Activated T-cell treated with anti-CD3 and anti-CD28 coated beads, Interleukin-2, amount 50 U/mL, for 4 hours (primary cell): ENCODE measurements around the gene KANSL1. TPM values are rescaled to one million over a fixed set of nuclear protein-coding genes. Genes with fewer than 3 reads are reported as not detected.
A peak's percentile ranks its signal among the peaks of the same experiment; 100 is the strongest.
"Not testable (repeated sequence)": the region's sequence is repeated elsewhere in the genome, so short reads cannot be mapped to it uniquely, and the experiment has no call there.

Source experiments
- ATAC-seq, 2 donors: fragments of 200-7000 bp; cut with Tn5 transposase; one replicate each; pipeline ENCODE4 v1.10.0; 2021
- DNase-seq: peaks from one replicate; pipeline ENCODE4 v3.0.0-alpha.2; 2020
- H3K27me3 Mint-ChIP-seq: one replicate; pipeline ENCODE4 v1.8.0; 2021; ENCODE audit warnings: low read depth, mixed read lengths
- H3K36me3 Mint-ChIP-seq: one replicate; pipeline ENCODE4 v1.8.0; 2022; ENCODE audit warnings: mixed read lengths; ENCODE audit not compliant: insufficient read depth
- H3K4me1 Mint-ChIP-seq: one replicate; pipeline ENCODE4 v1.8.0; 2021; ENCODE audit warnings: low read depth, mixed read lengths
- H3K4me3 Mint-ChIP-seq: one replicate; pipeline ENCODE4 v1.8.0; 2021; ENCODE audit warnings: mild to moderate bottlenecking, moderate library complexity, mixed read lengths
- H3K9me3 Mint-ChIP-seq: one replicate; pipeline ENCODE4 v1.8.0; 2021; ENCODE audit warnings: mixed read lengths
- total RNA-seq, 3 donors: library from RNA; stranded (reverse); gene quantifications; one replicate each; pipeline ENCODE4 v1.2.1, GENCODE V29; 2021

KANSL1 gene
- total RNA-seq, 3 donors from 2014 or later, result 44.1 to 58.1 (median 47.7) TPM

DNA sequence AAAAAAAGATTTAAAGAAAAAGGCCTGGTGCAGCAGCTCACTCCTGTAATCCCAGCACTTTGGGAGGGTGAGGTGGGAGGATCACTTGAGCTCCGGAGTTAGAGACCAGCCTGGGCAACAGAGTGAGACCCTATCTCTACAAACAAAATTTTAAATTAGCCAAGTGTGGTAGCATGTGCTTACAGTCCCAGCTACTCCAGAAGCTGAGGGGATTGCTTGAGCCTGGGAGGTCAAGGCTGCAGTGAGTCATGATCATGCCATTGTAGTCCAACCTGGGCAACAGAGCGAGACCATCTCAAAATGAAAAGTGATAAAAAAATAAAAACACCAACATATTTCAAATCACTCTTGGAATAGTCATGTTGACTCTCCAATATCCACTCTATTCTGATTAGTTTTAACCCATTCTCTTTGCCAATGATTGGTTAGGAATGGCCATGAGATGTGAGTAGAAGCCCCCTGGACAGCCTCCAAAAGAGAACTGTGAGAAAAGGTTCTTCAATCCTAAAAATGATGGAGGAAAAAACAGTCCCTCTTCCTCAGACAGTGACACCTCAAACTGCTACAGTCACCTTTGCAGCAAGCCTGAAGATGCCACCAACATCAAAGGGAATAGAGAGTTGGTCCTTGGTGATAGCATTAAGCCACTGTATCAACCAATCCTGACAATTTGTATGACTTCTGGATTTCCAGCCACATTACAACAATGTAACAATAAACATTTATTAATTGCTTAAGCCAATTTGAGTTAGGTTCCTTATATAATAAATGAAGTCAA lies 2.9 kb upstream of the KANSL1 start:
- Mint-ChIP-seq H3K36me3 (peaks cover 5% of the 10 kb centered on the region), H3K9me3 (no peaks in the 10 kb centered on the region), H3K4me1 (peaks cover 57% of the 10 kb centered on the region), H3K27me3 (no peaks in the 10 kb centered on the region), H3K4me3 (no peak overlapping the region)
- ATAC-seq (no peak), DNase-seq (no peak)

DNA sequence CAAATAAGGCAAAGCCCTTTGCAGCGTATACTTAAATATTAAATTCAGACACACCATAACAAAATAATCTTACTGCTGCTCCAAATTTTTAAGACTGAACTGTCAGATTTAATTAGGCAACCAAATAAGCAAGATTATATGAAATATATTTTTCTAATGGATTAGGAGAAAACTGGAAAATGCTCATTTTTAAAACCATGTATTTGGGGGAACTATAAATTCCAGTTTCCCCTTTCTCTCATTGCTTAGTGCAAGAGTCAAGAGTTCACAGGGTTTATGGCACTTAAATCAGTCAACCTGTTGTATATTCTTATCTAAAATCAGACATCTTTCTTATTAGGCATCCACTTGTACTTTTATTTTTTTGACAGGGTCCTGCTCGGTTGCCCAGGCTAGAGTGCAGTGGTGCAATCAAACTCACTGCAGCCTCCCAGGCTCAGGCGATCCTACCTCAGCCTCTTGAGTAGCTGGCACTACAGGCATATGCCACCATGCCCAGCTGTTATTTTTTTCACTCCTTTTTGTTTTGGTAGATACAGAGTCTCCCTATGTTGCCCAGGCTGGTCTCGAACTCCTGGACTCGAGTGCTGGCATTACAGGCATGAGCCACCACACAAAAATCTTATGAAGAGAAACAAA lies 2.1 kb upstream of the KANSL1 start:
- no peak for ATAC-seq
- Mint-ChIP-seq H3K4me1 (peaks cover 59% of the 10 kb centered on the region), H3K36me3 (peaks cover 5% of the 10 kb centered on the region), H3K27me3 (no peaks in the 10 kb centered on the region), H3K4me3 (peak overlapping the region; percentile 88), H3K9me3 (no peaks in the 10 kb centered on the region)
- DNase-seq, result no peak

DNA sequence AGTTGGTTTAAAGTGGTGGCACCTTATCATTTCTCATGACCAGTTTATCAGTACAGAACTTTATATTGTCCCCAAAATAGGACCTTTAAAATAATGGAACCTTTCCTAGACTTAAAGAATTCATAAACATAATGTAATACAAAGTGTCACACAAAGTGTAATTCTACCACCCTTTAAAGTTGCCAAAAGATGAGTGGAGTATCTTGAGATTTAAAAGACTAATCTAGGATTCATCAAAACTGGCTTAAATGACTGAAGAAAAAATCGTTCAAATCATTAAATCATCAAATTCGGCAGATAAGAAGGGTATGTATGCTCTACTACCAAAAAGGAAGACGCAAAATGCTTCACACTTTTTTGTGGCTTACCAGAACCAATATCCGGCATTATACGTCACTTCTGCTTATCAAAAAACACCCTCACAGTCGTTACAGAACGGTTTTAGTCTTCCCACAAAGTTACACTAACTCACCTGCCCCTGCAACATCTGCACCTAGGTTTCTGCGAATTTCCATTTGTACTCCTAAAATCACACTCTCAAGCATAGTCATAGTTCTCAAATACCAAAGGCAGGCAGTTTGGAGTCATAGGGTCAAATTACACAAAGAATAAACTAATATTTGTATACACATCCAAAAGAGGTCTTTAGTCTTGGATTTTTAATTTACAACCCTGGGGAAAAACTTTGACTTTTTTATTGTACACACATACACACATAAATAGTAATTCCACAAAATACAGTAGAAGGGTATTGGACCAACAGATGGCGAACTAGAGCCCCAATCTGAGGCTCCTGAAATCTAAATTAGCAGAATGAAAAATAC lies 1.4 kb upstream of the KANSL1 start:
- Mint-ChIP-seq H3K4me1 (peaks cover 62% of the 10 kb centered on the region), H3K9me3 (no peaks in the 10 kb centered on the region), H3K4me3 (peak overlapping the region; percentile 88), H3K36me3 (peaks cover 2% of the 10 kb centered on the region), H3K27me3 (no peaks in the 10 kb centered on the region)
- ATAC-seq (peak; percentile 9 to 26), DNase-seq (peak; percentile 19)

DNA sequence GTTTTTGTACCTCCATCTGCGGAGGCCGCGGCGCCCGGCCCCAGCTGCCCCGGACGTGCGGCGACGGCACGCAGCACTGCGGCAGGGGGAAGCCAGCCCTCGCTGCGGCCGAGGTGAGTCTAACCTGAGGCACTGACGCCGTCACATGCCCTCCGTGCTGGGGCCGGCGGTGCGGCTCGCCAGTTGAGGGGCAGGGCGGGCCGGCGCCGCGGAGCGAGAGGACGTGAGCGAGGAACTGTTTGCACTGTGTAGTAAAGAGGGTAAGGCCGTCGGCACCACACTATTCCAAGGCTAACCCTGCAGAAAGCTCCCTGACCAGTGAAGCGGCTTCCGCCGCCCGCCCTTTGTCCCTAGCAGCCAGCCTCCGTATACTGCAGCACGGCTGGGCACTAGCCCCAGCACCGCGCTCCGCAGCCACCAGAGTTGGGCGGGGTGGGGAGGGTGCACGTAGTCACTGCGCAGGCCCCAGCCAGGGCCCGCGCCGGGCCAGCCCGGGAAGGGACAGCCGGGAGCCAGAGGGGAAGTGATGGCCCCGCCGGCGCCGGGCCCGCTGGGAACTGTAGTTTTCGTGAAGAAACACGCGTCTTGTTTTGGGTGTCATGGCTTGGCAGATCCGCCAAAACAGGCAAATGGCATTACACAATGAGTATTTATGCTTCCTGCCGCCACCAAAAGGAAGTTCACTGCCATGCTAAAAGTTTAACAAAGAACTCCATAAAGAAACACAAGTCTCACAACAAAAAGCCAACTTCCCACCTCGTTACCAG lies 580 bp upstream of the KANSL1 start:
- peak overlapping the region; percentile 88 for H3K4me3 Mint-ChIP-seq
- DNase-seq (peak; percentile 82), ATAC-seq (peak; percentile 79 to 83)
- peaks cover 2% of the 10 kb centered on the region for H3K36me3 Mint-ChIP-seq
- no peaks in the 10 kb centered on the region for H3K9me3 Mint-ChIP-seq
- H3K27me3 Mint-ChIP-seq, result no peaks in the 10 kb centered on the region
- H3K4me1 Mint-ChIP-seq, result peaks cover 61% of the 10 kb centered on the region

DNA sequence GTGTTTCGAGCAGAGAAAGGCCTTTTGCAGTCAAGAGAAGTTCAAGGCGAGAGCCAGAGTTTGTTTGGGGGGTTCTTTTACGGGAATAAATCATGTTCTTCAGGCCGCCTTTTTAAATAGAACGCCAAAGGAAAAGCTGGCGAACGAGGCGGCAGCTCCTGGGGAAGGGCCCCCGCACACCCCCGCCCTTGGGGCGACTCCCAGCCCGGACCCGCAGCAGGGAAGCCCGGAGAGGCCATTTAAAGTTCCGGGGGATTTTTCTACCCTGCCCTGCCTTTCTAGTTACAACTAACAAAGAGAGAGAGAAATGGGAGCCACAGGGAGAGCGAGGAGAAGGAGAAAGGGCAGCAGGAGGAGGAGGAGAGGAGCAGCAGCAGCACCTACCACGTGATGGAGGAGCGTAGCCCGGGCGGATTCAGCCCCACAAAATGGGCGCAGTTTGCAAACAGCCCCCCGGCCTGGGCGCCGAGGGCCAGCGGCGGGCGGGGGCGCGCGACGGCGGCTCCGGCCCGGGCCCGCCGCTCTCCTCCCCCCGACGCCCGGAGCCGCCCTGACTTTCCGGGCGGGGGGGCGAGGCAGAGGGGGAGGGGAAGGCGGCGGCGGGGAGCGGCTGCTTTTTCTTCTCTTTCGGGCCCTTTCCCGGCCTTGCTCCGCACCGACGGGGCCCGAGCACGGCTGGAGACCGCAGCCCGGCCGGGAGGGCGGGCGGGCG lies 634 bp downstream of the KANSL1 start:
- no peaks in the 10 kb centered on the region for H3K27me3 Mint-ChIP-seq
- peaks cover 2% of the 10 kb centered on the region for H3K36me3 Mint-ChIP-seq
- peaks cover 66% of the 10 kb centered on the region for H3K4me1 Mint-ChIP-seq
- peak overlapping the region; percentile 95 for H3K4me3 Mint-ChIP-seq
- no peaks in the 10 kb centered on the region for H3K9me3 Mint-ChIP-seq
- DNase-seq (peak; percentile 40), ATAC-seq (peak; percentile 8 to 21)

DNA sequence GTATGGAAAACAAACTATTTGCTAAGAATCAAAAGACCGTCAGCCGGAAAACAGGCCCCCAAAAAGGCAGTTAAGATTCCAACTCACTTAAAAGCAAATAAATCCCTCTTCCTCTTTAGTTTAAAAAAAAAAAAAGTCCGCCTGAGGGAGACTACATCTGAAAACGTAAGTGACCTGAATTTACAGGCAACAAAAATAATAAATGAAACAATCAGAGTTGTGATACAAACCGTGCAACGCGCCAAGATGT lies 1.1 kb downstream of the KANSL1 start:
- H3K9me3 Mint-ChIP-seq, result no peaks in the 10 kb centered on the region
- no peak for DNase-seq
- no peaks in the 10 kb centered on the region for H3K27me3 Mint-ChIP-seq
- peak overlapping the region; percentile 95 for H3K4me3 Mint-ChIP-seq
- peaks cover 66% of the 10 kb centered on the region for H3K4me1 Mint-ChIP-seq
- peaks cover 1% of the 10 kb centered on the region for H3K36me3 Mint-ChIP-seq
- no peak for ATAC-seq

DNA sequence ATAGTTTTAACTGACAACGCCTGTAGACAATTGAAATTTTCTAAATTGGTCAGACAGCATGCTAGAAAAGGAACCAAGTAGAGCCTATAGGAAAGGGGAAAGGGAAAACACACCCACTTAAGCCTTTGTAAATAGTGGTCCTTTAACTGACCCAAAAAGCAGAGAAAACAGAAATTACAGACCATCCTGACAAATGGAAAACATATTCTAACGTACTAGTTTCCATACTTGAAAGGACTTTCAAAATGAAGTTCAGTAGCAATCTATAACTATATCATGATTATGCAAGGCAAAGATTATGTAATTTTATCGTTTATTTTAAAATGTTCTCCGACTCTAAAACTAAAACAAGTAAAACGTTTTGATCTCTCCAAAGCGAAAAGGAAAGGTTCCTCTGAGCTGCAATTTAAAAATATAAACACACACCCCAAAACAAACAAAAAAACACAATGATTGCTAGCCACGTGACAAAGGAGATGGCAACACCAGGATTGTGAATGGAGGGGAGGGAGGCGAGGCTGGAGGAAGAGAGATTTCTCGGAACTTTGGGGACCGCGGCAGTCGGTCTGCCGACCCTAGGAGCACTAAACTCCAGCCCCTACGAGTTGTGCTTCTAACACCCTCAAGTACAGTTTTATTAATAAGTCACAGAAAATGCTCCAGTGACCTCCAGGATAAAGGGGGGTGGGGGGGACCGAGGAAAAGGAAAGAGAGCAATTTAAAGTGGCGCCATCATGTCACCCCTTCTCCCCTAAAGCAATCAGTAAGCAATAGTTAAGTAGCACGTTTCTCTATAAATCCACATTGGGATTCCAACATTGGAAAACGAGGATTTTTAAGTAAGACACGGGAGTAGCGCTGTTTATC lies 1.7 kb downstream of the KANSL1 start:
- DNase-seq, result no peak
- no peak for ATAC-seq
- H3K27me3 Mint-ChIP-seq, result no peaks in the 10 kb centered on the region
- H3K4me3 Mint-ChIP-seq, result peak overlapping the region; percentile 95
- H3K9me3 Mint-ChIP-seq, result no peaks in the 10 kb centered on the region
- no peaks in the 10 kb centered on the region for H3K36me3 Mint-ChIP-seq
- peaks cover 67% of the 10 kb centered on the region for H3K4me1 Mint-ChIP-seq

DNA sequence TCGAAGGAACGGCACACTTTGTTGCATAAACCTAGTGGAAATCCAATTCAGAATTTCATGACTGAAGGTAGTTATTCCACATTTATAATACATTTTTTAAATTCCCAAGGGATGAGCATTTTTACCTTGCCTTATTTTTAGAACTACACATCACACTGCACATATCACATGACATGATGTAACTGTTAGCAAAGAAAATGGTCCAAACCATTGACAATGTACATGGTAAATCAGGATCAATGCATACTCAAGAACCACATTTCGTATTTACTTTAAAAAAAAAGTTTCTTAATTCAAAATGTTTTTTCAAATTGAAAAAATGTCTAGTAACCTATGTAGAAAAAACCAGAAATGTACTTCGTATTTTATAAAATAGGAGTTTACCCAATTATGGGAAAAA lies 2.5 kb downstream of the KANSL1 start:
- DNase-seq (no peak), ATAC-seq (no peak)
- no peaks in the 10 kb centered on the region for H3K9me3 Mint-ChIP-seq
- no peaks in the 10 kb centered on the region for H3K36me3 Mint-ChIP-seq
- peaks cover 68% of the 10 kb centered on the region for H3K4me1 Mint-ChIP-seq
- H3K27me3 Mint-ChIP-seq, result no peaks in the 10 kb centered on the region
- peak overlapping the region; percentile 95 for H3K4me3 Mint-ChIP-seq

DNA sequence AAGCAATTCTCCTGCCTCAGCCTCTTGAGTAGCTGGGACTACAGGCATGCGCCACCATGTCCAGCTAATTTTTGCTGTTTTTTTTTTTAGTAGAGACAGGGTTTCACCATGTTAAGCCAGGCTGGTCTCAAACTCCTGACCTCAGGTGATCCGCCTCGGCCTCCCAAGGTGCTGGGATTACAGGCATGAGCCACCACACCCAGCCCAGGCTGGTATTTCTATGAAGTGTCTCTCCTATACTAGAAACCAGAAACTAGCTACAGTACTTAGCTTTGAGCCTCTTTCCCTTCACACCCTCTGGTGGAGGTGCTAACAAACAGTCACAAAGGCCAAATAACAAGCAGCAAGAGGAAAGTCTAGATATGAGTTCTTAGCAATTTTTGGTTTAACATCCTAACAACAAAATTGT lies 6.4 kb downstream of the KANSL1 start:
- H3K36me3 Mint-ChIP-seq, H3K9me3 Mint-ChIP-seq, H3K27me3 Mint-ChIP-seq: not testable (repeated sequence)
- ATAC-seq, result peak; percentile 77 to 81
- DNase-seq, result peak; percentile 16
- Mint-ChIP-seq H3K4me3 (peak overlapping the region; percentile 17), H3K4me1 (peaks cover 89% of the 10 kb centered on the region)

DNA sequence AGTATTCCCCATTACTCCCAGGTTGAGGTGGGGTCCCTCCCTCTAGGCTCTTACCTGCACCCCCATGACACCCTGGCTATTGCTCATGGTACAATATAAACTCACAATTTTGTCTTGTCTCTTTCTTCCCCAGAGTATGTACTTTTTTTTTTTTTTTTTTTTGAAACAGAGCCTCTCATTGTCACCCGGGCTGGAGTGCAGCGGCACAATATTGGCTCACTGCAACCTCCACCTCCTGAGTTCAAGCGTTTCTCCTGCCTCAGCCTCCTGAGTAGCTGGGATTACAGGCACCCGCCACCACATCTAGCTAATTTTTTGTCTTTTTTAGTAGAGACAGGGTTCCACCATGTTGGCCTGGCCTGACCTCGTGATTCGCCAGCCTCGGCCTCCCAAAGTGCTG lies 8.5 kb downstream of the KANSL1 start:
- no peak for ATAC-seq
- no peak overlapping the region for H3K4me3 Mint-ChIP-seq
- no peaks in the 10 kb centered on the region for H3K9me3 Mint-ChIP-seq
- peaks cover 8% of the 10 kb centered on the region for H3K36me3 Mint-ChIP-seq
- H3K4me1 Mint-ChIP-seq, result peaks cover 93% of the 10 kb centered on the region
- DNase-seq, result no peak
- no peaks in the 10 kb centered on the region for H3K27me3 Mint-ChIP-seq

DNA sequence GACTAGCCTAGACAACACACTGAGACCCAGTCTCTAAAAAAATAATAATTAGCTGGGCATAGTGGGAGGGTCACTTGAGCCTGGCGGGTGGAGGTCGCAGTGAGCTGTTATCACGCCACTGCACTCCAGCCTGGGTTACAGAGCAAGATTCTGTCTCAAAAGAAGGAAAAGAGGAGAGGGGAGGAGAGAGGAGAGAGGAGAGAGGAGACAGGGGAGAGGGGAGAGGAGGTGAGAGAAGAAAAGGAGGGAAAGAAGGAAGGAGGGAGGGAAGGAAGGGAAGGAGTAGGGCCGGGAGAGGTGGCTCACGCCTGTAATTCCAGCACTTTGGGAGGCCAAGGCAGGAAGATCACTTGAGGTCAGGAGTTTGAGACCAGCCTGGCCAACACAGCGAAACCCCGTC lies 9.8 kb downstream of the KANSL1 start:
- not testable (repeated sequence) for H3K27me3 Mint-ChIP-seq, H3K4me3 Mint-ChIP-seq, H3K9me3 Mint-ChIP-seq, DNase-seq, ATAC-seq
- peaks cover 95% of the 10 kb centered on the region for H3K4me1 Mint-ChIP-seq
- H3K36me3 Mint-ChIP-seq, result peaks cover 14% of the 10 kb centered on the region

DNA sequence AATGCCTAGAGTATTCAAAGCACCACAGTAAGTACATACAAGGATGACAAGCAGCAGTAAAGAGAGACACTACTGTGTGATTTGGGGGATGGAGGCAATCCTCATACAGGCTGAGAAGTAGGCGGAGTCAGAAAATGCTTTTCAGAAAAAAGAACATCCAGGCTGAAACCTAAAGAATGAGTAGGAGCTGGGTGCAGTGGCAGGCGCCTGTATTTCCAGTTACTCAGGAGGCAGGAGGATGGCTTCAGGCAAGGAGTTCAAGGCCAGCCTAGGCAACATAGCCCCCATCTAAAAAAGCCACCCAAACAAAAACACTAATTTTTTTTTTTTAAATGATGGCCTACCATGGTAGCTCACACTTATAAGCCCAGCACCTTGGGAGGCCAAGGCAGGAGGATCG lies 10.3 kb downstream of the KANSL1 start:
- no peak for ATAC-seq
- no peaks in the 10 kb centered on the region for H3K27me3 Mint-ChIP-seq
- no peak overlapping the region for H3K4me3 Mint-ChIP-seq
- H3K4me1 Mint-ChIP-seq, result peaks cover 95% of the 10 kb centered on the region
- DNase-seq, result no peak
- peaks cover 14% of the 10 kb centered on the region for H3K36me3 Mint-ChIP-seq
- H3K9me3 Mint-ChIP-seq, result no peaks in the 10 kb centered on the region

DNA sequence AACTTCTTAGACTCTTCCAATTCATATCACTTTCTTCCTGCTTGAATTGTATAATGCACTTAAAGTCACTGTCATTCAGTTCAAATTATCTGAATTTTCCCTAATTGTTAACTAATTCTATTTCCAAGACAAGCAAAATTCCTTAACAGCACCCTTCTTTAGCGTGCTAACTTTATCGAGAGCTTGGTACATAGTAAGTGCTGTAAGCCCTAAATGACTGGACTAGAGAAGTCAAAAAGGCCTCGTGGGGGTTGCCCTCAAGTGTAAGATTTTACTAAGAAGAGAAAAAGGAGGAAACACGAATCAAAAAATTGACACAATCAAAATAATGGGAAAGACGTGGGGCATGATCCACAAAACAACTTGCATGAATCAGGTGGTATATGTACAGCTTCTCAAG lies 11.3 kb downstream of the KANSL1 start:
- Mint-ChIP-seq H3K9me3 (no peaks in the 10 kb centered on the region), H3K4me3 (no peak overlapping the region), H3K4me1 (peaks cover 93% of the 10 kb centered on the region), H3K36me3 (peaks cover 16% of the 10 kb centered on the region), H3K27me3 (no peaks in the 10 kb centered on the region)
- ATAC-seq (no peak), DNase-seq (no peak)
